HG03342 (cell line): ENCODE data around the gene ZBTB34.
A peak's percentile ranks its signal among the peaks of the same experiment; 100 is the strongest.
"Not testable (repeated sequence)": the region's sequence is repeated elsewhere in the genome, so short reads cannot be mapped to it uniquely, and the experiment has no call there.

ENCODE experiments used
- ATAC-seq: cut with Tn5 transposase; IDR thresholded peaks from one replicate; pipeline ENCODE4 v1.9.1; 2021; ENCODE audit warnings: mild to moderate bottlenecking, moderate library complexity; ENCODE audit not compliant: unreplicated experiment

ZBTB34 gene, protein sequence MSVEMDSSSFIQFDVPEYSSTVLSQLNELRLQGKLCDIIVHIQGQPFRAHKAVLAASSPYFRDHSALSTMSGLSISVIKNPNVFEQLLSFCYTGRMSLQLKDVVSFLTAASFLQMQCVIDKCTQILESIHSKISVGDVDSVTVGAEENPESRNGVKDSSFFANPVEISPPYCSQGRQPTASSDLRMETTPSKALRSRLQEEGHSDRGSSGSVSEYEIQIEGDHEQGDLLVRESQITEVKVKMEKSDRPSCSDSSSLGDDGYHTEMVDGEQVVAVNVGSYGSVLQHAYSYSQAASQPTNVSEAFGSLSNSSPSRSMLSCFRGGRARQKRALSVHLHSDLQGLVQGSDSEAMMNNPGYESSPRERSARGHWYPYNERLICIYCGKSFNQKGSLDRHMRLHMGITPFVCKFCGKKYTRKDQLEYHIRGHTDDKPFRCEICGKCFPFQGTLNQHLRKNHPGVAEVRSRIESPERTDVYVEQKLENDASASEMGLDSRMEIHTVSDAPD

DNA sequence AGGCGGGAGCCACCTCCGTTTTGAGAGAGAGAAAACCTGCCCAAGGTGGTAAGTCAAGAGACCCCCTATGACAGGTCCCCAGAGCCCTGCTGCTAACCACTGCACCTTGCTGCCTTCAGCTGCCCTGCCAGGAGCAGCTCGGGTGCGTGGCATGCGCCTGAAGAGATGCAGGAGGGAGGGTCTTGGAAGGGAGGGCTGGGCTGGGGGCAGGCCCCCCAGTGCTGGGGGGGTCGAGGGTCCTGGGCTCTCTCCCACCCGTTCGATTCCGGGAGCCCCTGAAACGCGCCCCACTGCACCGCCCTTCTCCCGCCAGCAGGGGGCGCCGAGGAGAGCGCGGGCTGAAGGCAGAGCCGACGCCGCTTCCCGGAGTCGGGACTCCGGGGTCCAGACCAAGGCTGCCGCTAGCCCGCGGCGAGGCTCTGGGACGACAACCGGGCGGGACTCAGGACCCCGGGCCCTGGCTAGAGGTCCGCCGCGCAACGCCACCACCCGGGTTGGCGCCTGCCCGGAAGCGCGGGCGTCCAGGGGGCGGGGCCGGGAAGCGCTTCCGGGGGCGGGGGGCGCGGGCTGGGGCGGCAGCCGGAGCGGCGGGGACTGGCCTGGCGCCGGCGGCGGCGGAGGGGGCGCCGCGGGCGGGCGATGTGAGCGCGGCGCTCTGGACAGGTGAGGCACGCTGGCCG is at the start of gene ZBTB34:
ZBTB34 (plus strand) TSS at position 563 of the 680 bp plus-strand sequence. CDS start 18,761 bp downstream, outside the sequence.
- ATAC-seq: peak; percentile 57

DNA sequence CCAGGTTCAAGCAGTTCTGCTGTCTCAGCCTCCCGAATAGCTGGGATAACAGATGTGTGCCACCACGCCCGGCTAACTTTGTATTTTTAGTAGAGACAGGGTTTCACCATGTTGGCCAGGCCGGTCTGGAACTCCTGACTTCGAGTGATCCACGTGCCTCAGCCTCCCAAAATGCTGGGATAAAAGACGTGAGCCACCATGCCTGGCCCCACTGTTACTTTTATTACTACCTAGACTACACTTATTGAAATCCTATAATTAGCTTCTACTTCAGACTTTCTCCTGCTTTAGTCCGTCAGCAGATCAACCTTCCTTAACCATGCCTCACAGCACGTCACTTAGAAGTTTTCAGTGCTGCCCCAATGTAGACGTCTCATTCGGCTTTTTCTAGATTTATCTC is 47.4 kb upstream of the ZBTB34 start:
- ATAC-seq: no peak

DNA sequence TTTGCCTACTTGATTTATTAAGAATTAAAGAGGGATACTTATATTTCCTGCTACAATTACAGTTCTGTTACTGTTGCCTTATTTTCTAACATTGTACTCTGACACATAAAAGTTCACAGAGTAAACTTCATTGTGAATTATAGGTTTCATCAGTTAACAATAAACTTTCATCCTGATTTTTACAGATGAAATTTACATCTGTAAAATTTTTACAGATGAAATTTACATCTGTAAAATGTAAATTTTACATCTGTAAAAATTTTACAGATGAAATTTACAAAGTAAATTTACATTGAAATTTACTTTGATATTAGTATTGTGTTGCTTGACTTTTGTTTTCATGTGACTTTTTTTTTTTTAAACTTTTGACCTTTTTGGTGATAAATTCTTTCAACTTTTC is 46.3 kb upstream of the ZBTB34 start:
- ATAC-seq: no peak

DNA sequence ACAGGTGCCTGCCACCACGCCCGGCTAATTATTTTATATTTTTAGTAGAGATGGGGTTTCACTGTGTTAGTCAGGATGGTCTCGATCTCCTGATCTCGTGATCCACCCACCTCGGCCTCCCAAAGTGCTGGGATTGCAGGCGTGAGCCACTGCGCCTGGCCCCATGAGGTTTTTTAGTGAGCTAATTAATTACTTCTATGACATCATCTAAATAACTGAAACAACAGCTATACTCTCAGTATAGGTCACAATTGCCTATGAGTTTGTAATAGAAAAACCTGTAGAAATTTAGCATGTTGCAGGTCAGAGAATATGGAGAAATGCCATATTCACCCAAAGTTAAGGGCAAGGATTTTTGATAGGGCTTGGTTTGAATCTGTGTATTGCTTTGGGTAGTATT is 42.8 kb upstream of the ZBTB34 start:
- not testable (repeated sequence) for ATAC-seq

DNA sequence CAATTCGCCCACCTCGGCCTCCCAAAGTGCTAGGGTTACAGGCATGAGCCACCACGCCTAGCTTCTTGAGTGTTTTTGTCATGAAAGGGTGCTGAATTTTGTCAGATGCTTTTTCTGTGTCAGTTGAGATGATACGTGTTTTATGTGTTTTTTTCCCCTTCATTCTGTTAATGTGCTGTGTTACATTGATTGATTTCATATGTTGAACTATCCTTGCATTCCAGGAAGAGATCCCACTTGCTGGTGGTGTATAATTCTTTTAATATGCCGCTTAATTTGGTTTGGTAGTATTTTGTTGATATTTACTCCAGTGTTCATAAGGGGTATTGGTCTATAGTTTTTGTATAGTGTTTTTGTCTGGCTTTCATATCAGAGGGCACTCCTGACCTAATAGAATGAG is 42.0 kb upstream of the ZBTB34 start:
- no peak for ATAC-seq

DNA sequence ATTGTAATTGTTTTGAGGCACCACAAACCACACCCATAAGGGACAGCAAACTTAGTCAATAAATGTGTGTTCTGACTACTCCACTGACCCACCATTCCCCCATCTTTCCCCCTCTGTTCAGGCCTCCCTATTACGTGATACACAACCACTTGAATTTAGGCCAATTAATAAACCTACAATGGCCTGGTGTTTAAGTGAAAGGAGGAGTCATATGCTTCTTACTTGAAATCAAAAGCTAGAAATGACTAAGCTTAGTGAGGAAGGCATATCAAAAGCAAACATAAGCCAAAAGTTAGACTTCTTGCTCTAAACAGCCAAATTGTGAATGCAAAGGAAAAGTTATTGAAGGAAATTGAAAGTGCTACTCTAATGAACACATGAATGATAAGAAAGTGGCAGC is 41.0 kb upstream of the ZBTB34 start:
- ATAC-seq: no peak

DNA sequence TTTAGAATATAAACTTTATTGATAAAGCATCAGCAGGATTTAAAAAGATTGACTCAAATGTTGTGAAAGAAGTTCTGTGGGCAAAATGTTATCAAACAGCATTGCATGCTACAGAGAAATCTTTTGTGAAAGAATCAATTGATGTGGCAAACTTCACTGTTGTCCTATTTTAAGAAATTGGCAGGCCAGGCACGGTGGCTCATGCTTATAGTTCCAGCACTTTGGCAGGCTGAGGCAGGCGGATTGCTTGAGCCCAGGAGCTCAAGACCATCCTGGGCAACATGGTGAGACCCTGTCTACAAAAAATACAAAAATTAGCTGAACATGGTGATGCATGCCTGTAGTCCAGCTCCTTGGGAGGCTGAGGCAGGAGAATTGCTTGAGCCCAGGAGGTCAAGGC is 38.2 kb upstream of the ZBTB34 start:
- no peak for ATAC-seq

DNA sequence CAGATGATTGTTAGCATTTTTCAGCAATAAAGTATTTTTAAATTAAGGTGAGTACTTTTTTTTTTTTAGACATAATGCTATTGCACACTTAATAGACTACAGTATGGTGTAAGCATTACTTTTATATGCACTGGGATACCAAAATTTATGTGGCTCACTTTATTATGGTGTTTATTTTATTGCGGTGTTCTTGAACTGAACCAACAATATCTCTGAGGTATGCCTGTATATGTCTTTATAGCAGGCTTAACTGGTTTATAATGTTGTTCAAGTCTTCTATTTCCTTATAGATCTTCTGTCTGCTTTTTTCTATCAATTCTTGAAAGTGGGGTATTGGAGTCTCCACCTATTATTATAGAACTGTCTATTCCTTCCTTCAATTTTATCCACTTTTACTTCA is 37.6 kb upstream of the ZBTB34 start:
- ATAC-seq: no peak

DNA sequence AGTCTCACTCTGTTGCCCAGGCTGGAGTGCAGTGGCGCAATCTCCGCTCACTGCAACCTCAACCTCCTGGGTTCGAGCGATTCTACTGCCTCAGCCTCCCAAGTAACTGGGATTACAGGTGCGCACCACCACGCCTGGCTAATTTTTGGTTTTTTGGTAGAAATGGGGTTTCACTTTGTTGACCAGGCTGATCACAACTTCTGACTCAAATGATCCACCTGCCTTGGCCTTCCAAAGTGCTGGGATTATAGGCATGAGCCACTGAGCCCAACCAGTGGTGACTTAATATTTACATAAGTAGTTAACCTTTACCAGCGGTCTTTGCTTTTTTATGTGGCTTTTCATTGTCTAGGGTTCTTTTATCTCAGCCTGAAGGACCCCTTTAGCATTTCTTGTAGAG is 36.4 kb upstream of the ZBTB34 start:
- not testable (repeated sequence) for ATAC-seq

DNA sequence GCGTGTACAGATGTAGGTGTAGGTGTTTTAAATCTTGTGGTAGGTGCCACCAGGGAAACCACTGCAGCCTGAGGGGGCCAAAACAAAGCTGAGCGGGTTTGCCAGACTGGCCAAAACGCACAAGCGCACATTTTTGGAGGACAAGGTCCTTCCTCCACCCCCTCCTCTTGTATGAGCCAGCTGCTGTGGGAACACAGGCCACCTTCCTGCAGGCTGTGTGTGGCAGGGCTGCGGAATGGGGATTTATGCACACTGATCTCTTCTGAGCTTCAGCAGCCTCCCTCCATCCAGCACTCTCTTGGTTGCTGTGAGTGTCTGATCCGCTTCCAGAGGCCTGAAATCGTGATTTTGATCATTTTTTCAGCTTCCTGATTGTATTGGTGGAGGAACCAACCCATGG is 33.2 kb upstream of the ZBTB34 start:
- no peak for ATAC-seq

DNA sequence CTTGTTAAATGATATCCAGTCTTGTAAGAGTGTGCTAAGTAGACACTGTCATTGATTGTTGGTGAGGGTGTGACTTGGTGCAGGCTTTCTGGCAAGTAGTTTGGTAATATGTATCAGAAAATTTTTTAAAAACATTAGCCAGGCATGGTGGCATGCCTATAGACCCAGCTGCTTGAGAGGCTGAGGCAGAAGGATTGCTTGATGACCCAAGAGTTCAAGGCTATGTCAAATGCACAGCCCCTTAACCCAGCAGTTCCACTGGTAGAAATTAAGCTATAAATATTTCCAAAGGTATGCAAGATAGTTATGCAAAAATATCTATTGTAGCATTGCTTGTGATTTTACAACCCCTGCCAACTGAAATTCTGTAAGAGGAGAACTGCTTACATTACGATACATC is 31.4 kb upstream of the ZBTB34 start:
- ATAC-seq: no peak

DNA sequence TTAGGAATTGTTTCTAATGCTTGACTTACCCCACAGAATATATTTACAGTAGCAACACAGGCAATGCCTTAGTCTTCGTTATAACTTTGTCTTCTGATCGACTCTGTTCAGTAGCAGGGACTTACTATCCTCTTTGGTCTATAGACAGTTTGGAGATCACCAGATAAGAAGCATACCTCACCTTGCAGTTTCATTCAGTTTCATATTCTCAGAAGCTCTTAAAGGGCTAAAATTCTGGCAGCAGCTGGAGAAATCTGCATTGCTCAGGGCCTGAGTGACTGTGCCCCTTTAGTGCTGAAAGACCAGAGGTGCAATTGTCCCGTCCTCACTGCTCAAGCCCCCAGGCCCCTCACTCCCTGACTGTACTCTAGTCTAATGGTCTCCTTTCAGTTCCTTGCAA is 29.6 kb upstream of the ZBTB34 start:
- ATAC-seq: no peak

DNA sequence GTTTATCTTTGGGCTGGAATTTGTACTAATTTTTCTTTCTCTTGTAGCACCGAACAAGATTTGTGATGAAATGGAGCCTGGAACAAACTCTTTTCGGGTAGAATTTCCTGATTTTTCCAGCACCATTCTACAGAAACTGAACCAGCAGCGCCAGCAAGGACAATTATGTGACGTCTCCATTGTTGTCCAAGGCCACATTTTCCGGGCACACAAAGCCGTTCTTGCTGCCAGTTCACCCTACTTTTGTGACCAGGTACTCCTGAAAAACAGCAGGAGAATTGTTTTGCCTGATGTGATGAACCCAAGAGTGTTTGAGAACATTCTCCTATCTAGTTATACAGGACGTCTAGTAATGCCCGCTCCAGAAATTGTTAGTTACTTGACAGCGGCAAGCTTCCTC is 28.0 kb upstream of the ZBTB34 start:
- ATAC-seq: no peak

DNA sequence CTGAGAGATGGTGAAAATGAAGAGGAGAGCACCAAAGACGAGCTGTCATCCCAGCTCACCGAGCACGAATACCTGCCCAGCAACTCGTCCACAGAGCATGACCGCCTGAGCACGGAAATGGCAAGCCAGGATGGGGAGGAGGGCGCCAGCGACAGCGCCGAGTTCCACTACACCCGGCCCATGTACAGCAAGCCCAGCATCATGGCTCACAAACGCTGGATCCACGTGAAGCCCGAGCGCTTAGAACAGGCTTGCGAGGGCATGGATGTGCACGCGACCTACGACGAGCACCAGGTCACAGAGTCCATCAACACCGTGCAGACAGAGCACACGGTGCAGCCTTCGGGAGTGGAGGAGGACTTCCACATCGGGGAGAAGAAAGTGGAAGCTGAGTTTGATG is 27.4 kb upstream of the ZBTB34 start:
- ATAC-seq: no peak

DNA sequence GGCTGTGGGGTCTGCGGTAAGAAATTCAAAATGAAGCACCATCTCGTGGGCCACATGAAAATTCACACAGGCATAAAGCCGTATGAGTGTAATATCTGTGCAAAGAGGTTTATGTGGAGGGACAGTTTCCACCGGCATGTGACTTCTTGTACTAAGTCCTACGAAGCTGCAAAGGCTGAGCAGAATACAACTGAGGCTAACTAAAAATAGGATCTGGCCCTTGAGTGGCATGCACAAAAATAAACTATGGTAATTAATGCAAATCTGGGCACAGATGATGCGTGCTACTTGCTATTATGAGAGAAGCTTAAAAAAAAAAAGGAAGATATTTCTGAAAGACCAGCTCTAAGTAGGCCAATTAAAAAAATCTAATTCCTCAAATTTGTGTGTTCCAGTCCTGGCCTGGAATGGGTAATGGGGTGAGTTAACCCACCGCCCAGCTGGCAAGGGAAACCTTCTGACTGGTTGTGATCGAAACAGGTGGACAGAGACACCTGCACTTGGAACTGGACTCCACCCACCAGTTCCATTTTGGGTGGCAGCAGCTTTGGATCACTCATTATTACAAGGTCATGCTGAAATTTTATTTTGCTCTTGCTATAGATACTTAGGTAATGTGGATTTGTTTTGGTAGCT is 26.6 kb upstream of the ZBTB34 start:
- ATAC-seq: no peak

DNA sequence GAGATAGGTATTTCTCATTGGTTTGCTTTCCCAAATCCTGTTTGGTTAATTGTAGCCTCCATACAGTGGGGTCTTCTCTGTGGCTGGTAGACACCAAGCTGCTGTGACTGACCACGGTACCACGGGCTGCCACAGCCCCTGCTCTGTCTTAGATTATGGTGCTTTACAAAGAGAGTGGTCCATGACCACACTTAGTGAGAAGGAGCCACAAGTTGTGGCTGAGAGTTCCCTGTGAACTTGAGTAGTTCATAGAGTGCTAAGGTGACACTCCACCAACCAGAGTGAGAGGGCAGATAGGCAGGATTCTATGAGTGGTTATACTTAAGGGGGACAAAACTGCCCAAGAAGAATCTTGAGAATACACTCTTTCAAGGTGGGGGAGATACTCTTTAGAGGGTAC is 25.8 kb upstream of the ZBTB34 start:
- ATAC-seq: no peak

DNA sequence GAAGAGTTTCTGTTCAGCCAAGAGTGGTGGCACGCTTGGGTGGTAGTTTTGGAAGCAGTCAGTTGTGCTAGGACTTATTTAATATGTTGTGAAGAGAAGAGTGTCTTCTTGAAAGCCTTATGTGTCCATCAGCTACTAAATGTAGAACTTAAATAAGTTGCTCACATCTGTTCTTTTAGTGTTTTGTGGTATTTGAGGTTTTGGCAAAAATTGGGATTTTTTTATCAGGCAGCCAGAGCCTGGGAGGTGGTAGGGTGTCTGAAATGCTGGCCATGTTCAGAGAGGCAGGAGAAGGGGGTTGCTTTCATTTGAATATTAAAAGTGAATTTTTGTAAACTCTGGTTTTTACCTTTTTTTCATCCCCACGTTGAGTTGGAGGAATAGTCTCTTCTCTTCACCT is 24.2 kb upstream of the ZBTB34 start:
- ATAC-seq: no peak

DNA sequence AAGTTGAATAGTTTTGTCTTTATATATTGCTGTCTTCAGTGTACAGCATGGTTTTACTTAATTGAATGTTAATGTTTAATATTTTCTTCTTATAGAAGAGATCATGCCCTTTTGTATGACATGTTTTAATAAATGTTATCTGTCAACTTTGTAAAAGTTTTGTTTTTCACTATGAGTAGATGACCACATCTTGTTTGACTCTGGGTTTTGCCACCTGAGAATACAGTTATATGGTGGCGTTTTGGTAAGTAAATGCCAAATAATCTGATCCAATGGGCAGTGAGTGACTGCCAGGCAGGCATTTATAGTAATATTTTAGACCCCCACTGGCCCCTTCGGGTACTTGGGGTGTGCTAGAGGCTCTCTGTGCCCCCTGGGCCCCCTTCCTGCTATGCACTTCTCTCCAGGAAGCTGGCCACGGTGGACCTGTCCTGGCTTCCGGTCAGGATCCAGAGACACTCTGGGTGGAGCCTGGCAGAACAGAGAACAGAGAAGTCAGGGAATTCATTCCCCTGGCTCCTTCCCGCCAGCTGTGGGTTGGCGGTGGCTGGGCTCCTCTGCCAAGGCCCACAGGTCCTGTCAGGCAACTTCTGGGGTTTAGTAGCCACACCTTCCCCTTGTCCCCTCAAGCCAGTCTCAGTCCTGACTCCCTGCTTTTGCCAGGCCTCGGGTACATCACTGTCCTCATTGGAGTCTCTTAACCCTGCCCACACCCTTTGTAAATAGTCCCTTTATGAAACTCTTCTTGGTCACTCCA is 22.2 kb upstream of the ZBTB34 start:
- no peak for ATAC-seq

DNA sequence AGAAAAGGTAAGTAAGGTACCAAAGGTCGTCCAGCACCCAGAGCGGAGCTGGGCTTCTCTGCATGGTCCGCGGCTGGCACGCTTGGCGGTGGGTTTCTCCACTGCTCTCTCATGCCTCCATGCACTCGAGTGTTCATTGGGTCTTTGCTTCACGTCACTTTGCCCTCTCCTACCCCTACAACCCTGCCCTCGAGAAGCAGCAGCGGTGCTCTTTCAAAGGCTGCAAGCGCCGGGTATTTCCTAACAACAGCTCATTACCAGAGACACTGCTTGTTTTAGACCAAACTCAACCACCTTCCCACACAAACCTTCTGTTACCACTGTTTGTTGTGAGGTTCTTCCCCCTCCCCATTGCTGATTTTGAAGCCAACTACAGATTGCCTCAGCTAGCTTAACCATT is 21.5 kb upstream of the ZBTB34 start:
- no peak for ATAC-seq

DNA sequence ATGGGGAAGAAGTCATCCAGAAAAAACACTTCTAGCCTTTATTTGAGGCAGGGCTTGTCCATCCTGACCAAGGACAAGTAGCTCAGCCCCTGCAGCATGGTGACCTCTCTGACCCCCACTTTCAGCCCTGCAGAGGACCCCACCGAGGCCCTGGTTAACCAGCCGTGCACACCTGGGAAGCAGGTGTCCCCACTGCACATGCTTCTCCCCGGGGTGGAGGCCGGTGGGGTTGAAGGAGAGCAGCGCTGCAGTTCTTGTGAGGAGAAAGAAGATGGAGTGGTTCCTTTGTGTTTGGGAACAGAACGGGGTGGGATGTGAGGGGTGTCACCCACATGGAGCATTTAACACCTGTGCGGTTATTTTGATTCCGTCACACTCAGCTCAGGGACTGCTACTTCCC is 21.1 kb upstream of the ZBTB34 start:
- no peak for ATAC-seq

DNA sequence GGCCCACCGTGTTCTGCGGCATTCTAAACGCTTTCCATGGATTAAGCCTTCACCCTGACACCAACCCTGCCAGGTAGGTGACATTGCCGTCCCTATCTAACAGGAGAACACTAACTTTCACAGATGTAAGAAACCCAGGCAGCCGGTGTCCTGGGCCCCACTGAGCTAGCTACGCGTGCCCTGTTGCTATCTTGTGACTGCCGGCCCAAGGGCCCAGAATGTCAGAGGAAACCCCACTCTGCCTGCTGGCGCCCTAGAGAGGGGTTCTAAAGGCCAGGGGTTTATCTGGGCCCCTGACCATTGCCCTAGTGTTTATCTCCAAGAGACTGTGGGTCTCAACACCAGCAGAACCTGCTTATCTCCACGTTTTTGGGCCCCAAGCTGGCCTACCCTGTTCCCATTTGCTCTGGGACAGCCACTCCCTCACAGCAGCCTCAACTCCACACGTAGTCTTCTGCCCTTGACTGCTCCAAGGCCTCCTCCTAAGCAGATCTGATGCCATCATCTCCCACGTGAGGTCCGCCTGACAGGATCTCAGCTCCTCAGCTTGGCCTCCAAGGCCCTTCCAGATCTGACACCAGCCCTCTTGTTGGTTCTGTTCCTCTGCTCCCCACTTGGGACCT is 18.1 kb upstream of the ZBTB34 start:
- no peak for ATAC-seq
